IPS-15b (cell line): ENCODE measurements around the gene TSPAN18.
A peak's percentile ranks its signal among the peaks of the same experiment; 100 is the strongest.
"Not testable (repeated sequence)": the region's sequence is repeated elsewhere in the genome, so short reads cannot be mapped to it uniquely, and the experiment has no call there.

Source experiments
- H3K27me3 ChIP-seq: one replicate; pipeline ENCODE4 v1.6.1; 2013; ENCODE audit warnings: low read length; ENCODE audit not compliant: control insufficient read depth, insufficient read depth
- H3K36me3 ChIP-seq: one replicate; pipeline ENCODE4 v1.6.1; 2013; ENCODE audit warnings: low read length; ENCODE audit not compliant: control insufficient read depth, insufficient read depth
- H3K4me1 ChIP-seq: one replicate; pipeline ENCODE4 v1.6.1; 2013; ENCODE audit warnings: mild to moderate bottlenecking, low read length; ENCODE audit not compliant: control insufficient read depth, insufficient read depth
- H3K4me3 ChIP-seq: one replicate; pipeline ENCODE4 v1.5.1; 2013; ENCODE audit warnings: low read depth, low read length
- H3K9ac ChIP-seq: one replicate; pipeline ENCODE4 v1.6.1; 2013; ENCODE audit warnings: low read depth, mild to moderate bottlenecking, low read length
- H3K9me3 ChIP-seq: one replicate; pipeline ENCODE4 v1.6.1; 2013; ENCODE audit warnings: mild to moderate bottlenecking, low read length; ENCODE audit not compliant: control insufficient read depth, insufficient read depth

Gene TSPAN18

DNA sequence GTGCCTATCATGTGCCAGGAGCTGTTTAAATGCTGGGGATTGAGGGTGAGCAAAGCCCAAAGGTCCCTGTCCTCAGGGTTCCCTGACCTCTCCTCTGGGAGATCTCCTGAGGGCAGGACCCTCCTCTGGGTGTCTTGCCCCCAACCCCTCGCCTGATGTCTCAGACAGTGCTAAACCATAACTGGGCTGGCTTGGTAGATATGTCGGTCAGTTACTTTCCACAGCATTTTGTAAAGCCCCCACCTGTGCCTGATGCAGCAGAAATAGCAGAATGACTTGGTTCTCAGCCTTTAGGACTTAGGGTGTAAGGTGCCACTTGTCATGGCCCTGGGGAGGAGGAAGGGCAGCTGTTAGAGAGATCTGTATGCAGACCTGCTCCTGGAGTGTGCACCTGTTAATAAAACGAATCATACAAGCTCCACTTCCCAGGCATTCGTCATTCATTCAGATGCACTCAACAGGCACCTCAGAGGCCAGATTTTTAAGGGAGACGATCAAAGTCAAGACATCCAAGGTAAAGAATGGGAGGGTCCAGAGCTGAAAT, 135.9 kb downstream of the TSPAN18 start:
- H3K27me3 ChIP-seq = no peaks in the 10 kb centered on the region
- no peaks in the 10 kb centered on the region for H3K9me3 ChIP-seq
- peaks cover 21% of the 10 kb centered on the region for H3K4me1 ChIP-seq
- no peak overlapping the region for H3K9ac ChIP-seq
- peaks cover 3% of the 10 kb centered on the region for H3K36me3 ChIP-seq
- H3K4me3 ChIP-seq = no peak overlapping the region

DNA sequence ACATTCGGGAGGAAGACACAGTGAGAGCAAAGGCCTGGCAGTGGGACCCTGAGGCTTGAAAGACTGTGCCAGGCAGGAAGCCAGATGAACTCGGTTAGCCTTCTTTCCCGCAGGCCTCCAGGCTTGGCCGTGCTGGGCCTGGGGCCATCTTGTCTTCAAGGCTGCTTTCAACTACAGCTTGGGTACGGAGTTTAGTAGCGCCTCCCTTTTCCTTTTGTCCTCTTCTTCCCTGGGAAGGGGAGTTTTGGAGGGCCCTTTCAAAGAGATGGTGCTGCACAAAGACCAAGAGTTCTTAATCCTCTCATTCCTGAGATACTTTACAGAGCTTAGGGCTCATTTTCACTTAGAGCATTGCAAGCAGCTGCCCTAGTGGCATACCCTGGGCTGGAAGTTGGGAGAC, 136.5 kb downstream of the TSPAN18 start:
- Histone ChIP-seq H3K9me3 (no peaks in the 10 kb centered on the region), H3K4me3 (no peak overlapping the region), H3K9ac (no peak overlapping the region), H3K36me3 (peaks cover 3% of the 10 kb centered on the region), H3K27me3 (no peaks in the 10 kb centered on the region), H3K4me1 (peaks cover 21% of the 10 kb centered on the region)

GRCh38 chr11:44865866-44866272, 139.1 kb downstream of the TSPAN18 start:
- H3K4me1 ChIP-seq = peaks cover 11% of the 10 kb centered on the region
- H3K9ac ChIP-seq = peak overlapping the region; percentile 12
- no peaks in the 10 kb centered on the region for H3K27me3 ChIP-seq
- H3K4me3 ChIP-seq = no peak overlapping the region
- H3K36me3 ChIP-seq = peaks cover 3% of the 10 kb centered on the region
- H3K9me3 ChIP-seq = no peaks in the 10 kb centered on the region

- Histone ChIP-seq H3K4me1 (peaks cover 11% of the 10 kb centered on the region), H3K27me3 (no peaks in the 10 kb centered on the region), H3K9ac (no peak overlapping the region), H3K4me3 (no peak overlapping the region), H3K9me3 (no peaks in the 10 kb centered on the region), H3K36me3 (peaks cover 3% of the 10 kb centered on the region)
Measured at GRCh38 chr11:44866286-44866685, 139.5 kb downstream of the TSPAN18 start.

- no peaks in the 10 kb centered on the region for H3K36me3 ChIP-seq
- no peaks in the 10 kb centered on the region for H3K27me3 ChIP-seq
- H3K4me3 ChIP-seq = no peak overlapping the region
- no peaks in the 10 kb centered on the region for H3K9me3 ChIP-seq
- no peak overlapping the region for H3K9ac ChIP-seq
- peaks cover 3% of the 10 kb centered on the region for H3K4me1 ChIP-seq
Measured at GRCh38 chr11:44868021-44868420, 141.3 kb downstream of the TSPAN18 start.

GRCh38 chr11:44868455-44869421, 142.0 kb downstream of the TSPAN18 start:
- Histone ChIP-seq H3K27me3 (no peaks in the 10 kb centered on the region), H3K4me3 (no peak overlapping the region), H3K36me3 (no peaks in the 10 kb centered on the region), H3K4me1 (peaks cover 3% of the 10 kb centered on the region), H3K9ac (no peak overlapping the region), H3K9me3 (no peaks in the 10 kb centered on the region)

GRCh38 chr11:44870181-44870580, 143.4 kb downstream of the TSPAN18 start:
- Histone ChIP-seq H3K9me3 (no peaks in the 10 kb centered on the region), H3K27me3 (no peaks in the 10 kb centered on the region), H3K4me1 (peaks cover 3% of the 10 kb centered on the region), H3K9ac (no peak overlapping the region), H3K36me3 (no peaks in the 10 kb centered on the region), H3K4me3 (no peak overlapping the region)

- no peaks in the 10 kb centered on the region for H3K9me3 ChIP-seq
- H3K4me1 ChIP-seq = no peaks in the 10 kb centered on the region
- H3K36me3 ChIP-seq = no peaks in the 10 kb centered on the region
- H3K27me3 ChIP-seq = no peaks in the 10 kb centered on the region
- no peak overlapping the region for H3K4me3 ChIP-seq
- H3K9ac ChIP-seq = no peak overlapping the region
Measured at GRCh38 chr11:44870615-44871176, 143.9 kb downstream of the TSPAN18 start.

DNA sequence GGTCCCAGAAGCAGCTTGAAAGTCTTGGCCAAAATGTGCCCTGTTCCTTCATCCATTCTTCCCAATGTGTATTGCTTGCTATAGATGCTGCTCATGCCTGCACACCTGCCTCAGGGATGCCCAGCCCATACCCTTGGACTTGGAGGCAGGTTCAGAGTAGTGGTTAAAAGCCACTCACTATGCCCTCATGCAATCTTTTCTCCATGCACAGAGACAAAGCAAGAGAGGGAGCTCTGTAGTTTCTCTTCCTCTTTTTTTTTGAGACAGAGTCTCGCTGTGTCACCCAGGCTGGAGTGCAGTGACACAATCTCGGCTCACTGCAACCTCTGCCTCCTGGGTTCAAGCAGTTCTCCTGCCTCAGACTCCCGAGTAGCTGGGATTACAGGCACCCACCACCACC, 144.9 kb downstream of the TSPAN18 start:
- not testable (repeated sequence) for H3K9ac ChIP-seq, H3K9me3 ChIP-seq, H3K36me3 ChIP-seq, H3K4me3 ChIP-seq, H3K27me3 ChIP-seq, H3K4me1 ChIP-seq

DNA sequence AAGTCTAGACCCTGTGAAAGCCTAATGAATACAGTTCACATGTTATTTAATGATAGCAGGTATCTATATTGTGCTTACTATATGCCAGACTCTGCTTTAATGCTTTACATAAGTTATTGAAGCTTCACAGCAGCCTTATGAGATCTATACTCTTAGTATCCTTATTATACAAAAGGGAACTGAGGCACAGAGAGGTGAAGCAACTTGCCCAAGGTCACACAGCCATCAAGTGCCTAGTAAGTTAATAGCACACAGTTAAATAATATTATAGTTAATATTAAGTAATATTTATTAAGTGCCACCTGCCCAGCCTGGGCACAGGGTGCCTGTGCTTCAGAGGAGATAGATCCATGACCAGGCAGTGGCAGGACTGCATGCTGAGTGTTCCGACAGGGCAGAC, 145.8 kb downstream of the TSPAN18 start:
- H3K4me1 ChIP-seq = peaks cover 6% of the 10 kb centered on the region
- H3K9me3 ChIP-seq = no peaks in the 10 kb centered on the region
- no peak overlapping the region for H3K4me3 ChIP-seq
- H3K9ac ChIP-seq = no peak overlapping the region
- peaks cover 2% of the 10 kb centered on the region for H3K27me3 ChIP-seq
- no peaks in the 10 kb centered on the region for H3K36me3 ChIP-seq

DNA sequence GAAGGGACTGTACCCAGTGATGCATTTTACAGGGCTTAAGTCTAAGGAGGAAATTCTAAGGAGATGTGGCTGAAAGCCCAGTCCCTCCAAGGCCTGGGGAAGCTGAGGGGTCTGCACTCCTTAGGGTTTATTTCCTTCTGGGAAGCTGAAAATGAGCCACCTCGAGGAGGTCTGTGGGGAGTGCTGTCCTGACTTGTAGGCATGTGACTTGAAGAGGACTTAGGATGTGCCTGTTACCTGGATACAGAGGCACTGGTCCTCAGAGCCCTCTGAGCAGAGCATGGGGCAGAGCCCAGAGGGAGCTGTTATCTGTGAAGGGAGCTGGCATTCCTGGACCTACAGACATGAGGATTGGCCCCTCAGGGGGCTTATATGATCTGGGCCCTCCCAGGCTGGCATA, 146.8 kb downstream of the TSPAN18 start:
- Histone ChIP-seq H3K4me3 (no peak overlapping the region), H3K9ac (no peak overlapping the region), H3K27me3 (peaks cover 2% of the 10 kb centered on the region), H3K9me3 (no peaks in the 10 kb centered on the region), H3K36me3 (no peaks in the 10 kb centered on the region), H3K4me1 (peaks cover 14% of the 10 kb centered on the region)

GRCh38 chr11:44874284-44874683, 147.5 kb downstream of the TSPAN18 start:
- Histone ChIP-seq H3K9me3 (no peaks in the 10 kb centered on the region), H3K27me3 (peaks cover 6% of the 10 kb centered on the region), H3K4me3 (no peak overlapping the region)

More at GRCh38 chr11:44874284-44874683, 147.5 kb downstream of the TSPAN18 start:
- no peak overlapping the region for H3K9ac ChIP-seq
- H3K4me1 ChIP-seq = peaks cover 21% of the 10 kb centered on the region
- H3K36me3 ChIP-seq = no peaks in the 10 kb centered on the region
